Measurements from ENCODE around the gene GTPBP4.

The GTPBP4 gene

DNA sequence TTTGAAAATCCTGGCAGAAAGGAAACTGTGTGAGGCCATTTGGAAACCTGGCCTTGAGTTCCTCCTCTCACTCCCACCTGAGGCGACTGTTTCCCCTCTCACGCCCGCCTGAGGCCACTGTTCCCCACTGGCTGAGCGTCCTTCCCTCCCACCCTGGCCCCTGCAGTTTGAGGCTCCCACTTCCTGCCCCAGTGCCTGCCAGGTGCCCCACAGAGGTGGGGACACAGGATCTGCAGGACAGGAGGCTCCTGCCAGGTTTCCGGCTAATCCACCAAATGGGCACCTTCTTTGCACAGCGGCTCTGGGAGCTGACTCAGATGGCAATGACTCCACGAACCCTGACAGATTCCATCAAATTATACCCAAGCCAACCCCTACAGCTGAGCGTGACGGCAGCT lies 32.4 kb upstream of the GTPBP4 start:
- no peak overlapping the region for H3K4me3 ChIP-seq (ENCODE audit: low read depth, low read length)
- DNase-seq (ENCODE audit: low read depth), result no peak
- TF ChIP-seq POLR2A (IDR thresholded peaks at IDR 0.05; ENCODE audit: extremely low read depth, insufficient read length), result no peak
- TF ChIP-seq, protein P1, sequence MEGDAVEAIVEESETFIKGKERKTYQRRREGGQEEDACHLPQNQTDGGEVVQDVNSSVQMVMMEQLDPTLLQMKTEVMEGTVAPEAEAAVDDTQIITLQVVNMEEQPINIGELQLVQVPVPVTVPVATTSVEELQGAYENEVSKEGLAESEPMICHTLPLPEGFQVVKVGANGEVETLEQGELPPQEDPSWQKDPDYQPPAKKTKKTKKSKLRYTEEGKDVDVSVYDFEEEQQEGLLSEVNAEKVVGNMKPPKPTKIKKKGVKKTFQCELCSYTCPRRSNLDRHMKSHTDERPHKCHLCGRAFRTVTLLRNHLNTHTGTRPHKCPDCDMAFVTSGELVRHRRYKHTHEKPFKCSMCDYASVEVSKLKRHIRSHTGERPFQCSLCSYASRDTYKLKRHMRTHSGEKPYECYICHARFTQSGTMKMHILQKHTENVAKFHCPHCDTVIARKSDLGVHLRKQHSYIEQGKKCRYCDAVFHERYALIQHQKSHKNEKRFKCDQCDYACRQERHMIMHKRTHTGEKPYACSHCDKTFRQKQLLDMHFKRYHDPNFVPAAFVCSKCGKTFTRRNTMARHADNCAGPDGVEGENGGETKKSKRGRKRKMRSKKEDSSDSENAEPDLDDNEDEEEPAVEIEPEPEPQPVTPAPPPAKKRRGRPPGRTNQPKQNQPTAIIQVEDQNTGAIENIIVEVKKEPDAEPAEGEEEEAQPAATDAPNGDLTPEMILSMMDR (IDR thresholded peaks at IDR 0.05; ENCODE audit: low read depth, low read length), result no peak
- TF ChIP-seq, protein P2, sequence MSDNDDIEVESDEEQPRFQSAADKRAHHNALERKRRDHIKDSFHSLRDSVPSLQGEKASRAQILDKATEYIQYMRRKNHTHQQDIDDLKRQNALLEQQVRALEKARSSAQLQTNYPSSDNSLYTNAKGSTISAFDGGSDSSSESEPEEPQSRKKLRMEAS (IDR thresholded peaks at IDR 0.05; ENCODE audit: low read depth, low read length), result no peak

DNA sequence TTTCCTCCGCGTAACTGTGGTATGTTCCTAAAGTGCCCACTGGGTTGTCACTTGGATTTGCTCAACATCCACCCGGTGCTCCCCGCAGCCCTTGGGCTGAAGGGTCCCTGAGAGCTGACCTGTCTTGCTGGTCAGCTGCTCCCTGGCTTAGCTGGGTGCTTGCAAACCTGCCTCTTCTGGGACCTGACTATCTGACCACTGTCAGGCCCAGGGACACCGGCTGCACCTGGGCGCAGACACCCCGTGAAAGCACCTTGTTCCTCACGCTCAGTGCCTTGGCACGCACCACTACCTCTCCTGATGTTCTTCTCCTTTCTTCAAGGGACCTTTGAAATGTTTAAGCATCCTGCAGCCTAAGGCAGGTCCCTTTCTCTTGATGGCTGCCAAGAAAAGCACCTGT lies 30.1 kb upstream of the GTPBP4 start:
- TF ChIP-seq MYC (IDR thresholded peaks at IDR 0.05; ENCODE audit: low read depth, low read length), result no peak
- TF ChIP-seq POLR2A (IDR thresholded peaks at IDR 0.05; ENCODE audit: extremely low read depth, insufficient read length), result no peak
- TF ChIP-seq, protein P2 (IDR thresholded peaks at IDR 0.05; ENCODE audit: low read depth, low read length), result no peak
- TF ChIP-seq, protein P1 (IDR thresholded peaks at IDR 0.05; ENCODE audit: low read depth, low read length), result no peak
- H3K4me3 ChIP-seq (ENCODE audit: low read depth, low read length), result no peak overlapping the region
- no peak for DNase-seq (ENCODE audit: low read depth)

DNA sequence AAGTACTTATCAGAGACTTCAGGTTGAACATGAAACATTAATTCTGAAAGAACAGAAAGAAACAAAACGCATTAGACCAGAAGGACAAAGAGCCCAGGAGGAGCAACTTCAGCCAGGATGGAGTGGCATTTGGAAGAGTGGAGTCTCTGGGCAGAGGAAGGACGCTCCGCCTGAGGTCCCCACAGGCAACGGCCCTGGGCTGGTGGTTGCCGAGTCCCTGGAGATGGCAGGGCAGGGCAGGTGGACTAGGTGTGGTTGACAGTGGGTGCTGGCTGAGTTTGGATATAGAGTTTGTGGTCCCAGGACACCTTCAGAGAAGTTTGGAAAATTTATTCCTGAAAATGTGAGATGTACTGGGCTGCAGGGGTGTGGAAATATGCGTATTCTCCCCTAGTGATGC lies 29.4 kb upstream of the GTPBP4 start:
- DNase-seq (ENCODE audit: low read depth), result no peak
- no peak overlapping the region for H3K4me3 ChIP-seq (ENCODE audit: low read depth, low read length)
- TF ChIP-seq, protein P1 (IDR thresholded peaks at IDR 0.05; ENCODE audit: low read depth, low read length), result no peak
- no peak for TF ChIP-seq POLR2A (IDR thresholded peaks at IDR 0.05; ENCODE audit: extremely low read depth, insufficient read length)
- no peak for TF ChIP-seq MYC (IDR thresholded peaks at IDR 0.05; ENCODE audit: low read depth, low read length)
- TF ChIP-seq, protein P2 (IDR thresholded peaks at IDR 0.05; ENCODE audit: low read depth, low read length), result no peak

DNA sequence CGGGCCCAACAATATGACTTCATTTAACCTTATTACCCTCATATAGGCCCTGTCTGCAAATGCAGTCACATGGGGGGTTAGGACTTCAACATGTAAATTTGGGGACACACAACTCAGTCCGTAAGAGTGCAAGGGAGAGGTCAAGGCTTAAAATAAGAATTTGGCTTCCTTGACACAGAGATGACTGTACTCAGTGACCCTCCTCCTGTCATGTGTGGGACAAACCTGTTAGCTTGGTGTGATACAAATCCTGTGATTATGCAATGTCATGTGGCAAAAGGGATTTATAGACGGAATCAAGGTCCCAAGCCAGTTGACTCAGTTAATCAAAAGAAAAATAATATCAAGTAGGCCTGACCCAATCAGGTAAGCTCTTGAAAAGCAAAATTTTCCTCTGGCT lies 25.9 kb upstream of the GTPBP4 start:
- DNase-seq (ENCODE audit: low read depth), result no peak
- TF ChIP-seq, protein P1 (IDR thresholded peaks at IDR 0.05; ENCODE audit: low read depth, low read length), result no peak
- no peak for TF ChIP-seq MYC (IDR thresholded peaks at IDR 0.05; ENCODE audit: low read depth, low read length)
- TF ChIP-seq POLR2A (IDR thresholded peaks at IDR 0.05; ENCODE audit: extremely low read depth, insufficient read length), result no peak
- TF ChIP-seq, protein P2 (IDR thresholded peaks at IDR 0.05; ENCODE audit: low read depth, low read length), result no peak
- no peak overlapping the region for H3K4me3 ChIP-seq (ENCODE audit: low read depth, low read length)

DNA sequence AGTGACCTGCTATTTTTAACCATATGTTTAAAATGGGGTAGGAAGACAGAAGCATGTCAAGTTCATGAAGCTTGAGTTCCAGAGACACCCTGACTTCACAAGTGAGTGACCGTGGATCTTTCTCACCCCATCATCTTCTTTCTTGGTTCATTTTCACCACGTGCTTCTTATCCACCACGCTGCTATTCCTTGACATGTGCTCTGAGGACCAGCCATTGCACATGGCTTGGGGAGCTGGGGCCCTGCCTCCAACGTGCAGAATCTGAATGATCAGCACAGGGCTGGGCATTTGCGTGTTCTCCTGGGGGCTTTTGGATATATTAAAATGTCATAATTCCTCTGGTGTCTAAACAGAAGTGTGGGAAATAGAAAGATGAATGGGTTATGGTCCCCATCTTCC lies 25.0 kb upstream of the GTPBP4 start:
- TF ChIP-seq, protein P2 (IDR thresholded peaks at IDR 0.05; ENCODE audit: low read depth, low read length), result 0 out of 2 replicates have a peak, but pooled peaks have one; percentile 10
- TF ChIP-seq MYC (IDR thresholded peaks at IDR 0.05; ENCODE audit: low read depth, low read length), result no peak
- DNase-seq (ENCODE audit: low read depth), result no peak
- H3K4me3 ChIP-seq (ENCODE audit: low read depth, low read length), result no peak overlapping the region

DNA sequence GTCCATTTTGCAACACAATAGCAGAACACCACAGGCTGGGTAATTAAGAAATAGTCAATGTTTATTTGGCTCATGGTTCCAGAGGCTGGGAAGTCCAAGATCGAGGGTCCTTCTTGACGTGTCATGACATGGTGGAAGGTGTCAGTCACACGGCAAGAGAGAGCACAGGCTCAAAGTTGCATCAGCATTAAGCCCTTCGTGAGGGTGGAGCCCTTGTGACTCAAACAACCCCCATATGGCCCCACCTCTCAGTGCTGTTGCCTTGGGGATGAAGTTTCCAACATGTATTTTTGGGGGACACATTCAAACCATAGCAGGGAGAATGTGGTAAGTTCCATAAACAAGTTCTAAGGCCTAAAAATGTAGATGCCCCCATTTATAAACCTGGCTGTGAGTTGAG lies 24.6 kb upstream of the GTPBP4 start:
- TF ChIP-seq, protein P1 (IDR thresholded peaks at IDR 0.05; ENCODE audit: low read depth, low read length), result no peak
- no peak for TF ChIP-seq MYC (IDR thresholded peaks at IDR 0.05; ENCODE audit: low read depth, low read length)
- TF ChIP-seq POLR2A (IDR thresholded peaks at IDR 0.05; ENCODE audit: extremely low read depth, insufficient read length), result no peak
- TF ChIP-seq, protein P2 (IDR thresholded peaks at IDR 0.05; ENCODE audit: low read depth, low read length), result no peak
- H3K4me3 ChIP-seq (ENCODE audit: low read depth, low read length), result no peak overlapping the region
- no peak for DNase-seq (ENCODE audit: low read depth)
